ENCODE data around the gene KEAP1.

- TF ChIP-seq MAX (IDR thresholded peaks at IDR 0.05) (no peak), ATF3 (IDR thresholded peaks at IDR 0.05; ENCODE audit: insufficient read depth, low read depth, low read length) (no peak), RXRA (IDR thresholded peaks at IDR 0.05; ENCODE audit: insufficient read depth, low read depth, low read length) (no peak), CTCF (IDR thresholded peaks at IDR 0.05; ENCODE audit: control extremely low read depth in 1 of 3, insufficient read depth in 1 of 3, low read depth in 1 of 3, low read length in 3 of 3) (no peak), EZH2 (IDR thresholded peaks at IDR 0.05; ENCODE audit: low read depth, low read length, severe bottlenecking) (no peak), SIN3A (conservative IDR thresholded peaks at IDR 0.05 in 1 of 2, IDR thresholded peaks at IDR 0.05 in 1 of 2; ENCODE audit: low read depth in 1 of 2, low read length in 2 of 2) (no peak), SUZ12 (IDR thresholded peaks at IDR 0.05; ENCODE audit: low read length) (no peak), TAF1 (IDR thresholded peaks at IDR 0.05; ENCODE audit: low read depth, low read length) (no peak), POLR2AphosphoS5 (IDR thresholded peaks at IDR 0.05; ENCODE audit: low read depth, low read length) (no peak), TCF12 (IDR thresholded peaks at IDR 0.05; ENCODE audit: low read depth, low read length) (no peak), POLR2A (IDR thresholded peaks at IDR 0.05; ENCODE audit: control extremely low read depth in 1 of 2, low read depth in 2 of 2, low read length in 2 of 2) (no peak)
Observed at GRCh38 chr19:10532457-10532856, 29.3 kb upstream of the KEAP1 start.

Data from H1 (cell line).